ENCODE results near the gene COL17A1.

Gene COL17A1

GRCh38 chr10:104049504-104050250 is 36.0 kb downstream of the COL17A1 start:
- no peak for DNase-seq

GRCh38 chr10:104046651-104047050 is 39.0 kb downstream of the COL17A1 start:
- DNase-seq = no peak

- no peak for DNase-seq
Measured at GRCh38 chr10:104045151-104046089, 40.3 kb downstream of the COL17A1 start.

- DNase-seq = no peak
Measured at GRCh38 chr10:104043854-104044253, 41.8 kb downstream of the COL17A1 start.

- no peak for DNase-seq
Measured at GRCh38 chr10:104043185-104043830, 42.4 kb downstream of the COL17A1 start.

DNA sequence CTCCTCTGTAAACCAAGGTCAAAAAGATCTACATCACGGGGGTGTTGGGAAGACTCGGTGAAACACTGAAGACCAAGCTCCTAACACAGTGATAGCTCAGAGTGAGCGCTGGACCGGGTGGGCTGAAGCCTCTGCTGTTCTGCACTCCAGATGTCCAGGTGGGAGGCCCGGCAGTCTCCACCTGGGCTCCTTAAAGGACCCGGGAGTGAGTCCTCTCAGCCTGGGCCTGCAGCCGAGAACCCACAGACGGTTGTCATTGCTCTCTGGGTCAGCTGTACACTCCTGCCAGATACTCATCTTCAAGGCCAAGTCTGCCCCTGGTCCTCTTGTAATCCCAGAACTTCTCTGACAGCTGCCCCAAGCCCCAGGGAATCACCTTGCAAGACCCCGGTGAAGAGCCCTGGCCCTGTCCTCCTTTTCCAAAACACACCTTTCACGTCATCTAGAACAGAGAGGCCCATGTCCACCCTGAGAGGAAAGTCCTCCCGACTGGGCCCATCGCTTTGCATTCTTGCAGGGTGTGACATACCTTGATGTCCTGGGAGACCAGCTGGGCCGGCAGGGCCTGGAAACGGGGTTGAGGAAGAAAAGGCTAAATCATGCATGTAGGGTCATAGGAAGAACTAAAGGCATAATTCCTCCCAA is 43.7 kb downstream of the COL17A1 start:
- DNase-seq = no peak

- DNase-seq = no peak
Measured at GRCh38 chr10:104040862-104041789, 44.6 kb downstream of the COL17A1 start.

- DNase-seq = no peak
Measured at GRCh38 chr10:104040382-104040781, 45.3 kb downstream of the COL17A1 start.

DNA sequence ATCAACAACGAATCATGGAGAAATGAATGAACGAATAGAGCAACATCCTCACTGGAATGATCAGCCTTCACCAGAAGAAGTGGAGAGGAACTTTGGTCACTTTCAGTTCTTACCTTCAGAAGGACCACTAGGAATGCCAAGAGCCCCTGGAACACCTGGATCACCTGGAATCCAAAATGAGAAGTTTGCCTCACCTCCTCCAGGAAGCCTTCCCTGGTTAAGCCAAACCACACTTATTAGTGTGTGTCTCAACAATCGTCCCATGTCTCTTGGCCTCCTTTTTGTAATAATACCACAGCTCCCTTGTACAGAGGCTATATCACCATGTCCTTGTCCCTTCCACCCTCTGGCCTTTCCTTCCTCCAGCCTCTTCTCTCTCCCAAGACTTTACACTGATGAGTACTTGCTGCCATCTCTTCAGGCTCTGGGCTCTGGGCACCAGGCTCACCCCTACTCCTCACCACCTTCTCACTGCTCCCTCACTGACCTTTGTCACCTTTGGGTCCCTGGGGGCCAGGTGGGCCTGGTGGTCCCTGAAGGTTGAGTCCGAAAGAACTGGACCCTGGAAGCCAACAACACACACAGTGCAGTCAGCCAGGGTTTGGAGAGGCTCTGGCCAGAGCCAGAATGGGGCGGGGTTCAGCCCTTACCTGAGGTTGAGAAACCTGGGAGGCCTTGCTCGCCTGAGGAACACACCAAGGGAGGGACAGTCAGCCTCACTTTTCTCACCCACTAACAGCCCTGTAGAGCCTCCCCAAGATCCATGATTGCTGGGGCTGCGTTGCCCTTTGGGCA is 46.5 kb downstream of the COL17A1 start:
- DNase-seq = no peak

- no peak for DNase-seq
Measured at GRCh38 chr10:104038537-104038936, 47.1 kb downstream of the COL17A1 start.

GRCh38 chr10:104037261-104037951 is 48.3 kb downstream of the COL17A1 start:
- DNase-seq = no peak

DNA sequence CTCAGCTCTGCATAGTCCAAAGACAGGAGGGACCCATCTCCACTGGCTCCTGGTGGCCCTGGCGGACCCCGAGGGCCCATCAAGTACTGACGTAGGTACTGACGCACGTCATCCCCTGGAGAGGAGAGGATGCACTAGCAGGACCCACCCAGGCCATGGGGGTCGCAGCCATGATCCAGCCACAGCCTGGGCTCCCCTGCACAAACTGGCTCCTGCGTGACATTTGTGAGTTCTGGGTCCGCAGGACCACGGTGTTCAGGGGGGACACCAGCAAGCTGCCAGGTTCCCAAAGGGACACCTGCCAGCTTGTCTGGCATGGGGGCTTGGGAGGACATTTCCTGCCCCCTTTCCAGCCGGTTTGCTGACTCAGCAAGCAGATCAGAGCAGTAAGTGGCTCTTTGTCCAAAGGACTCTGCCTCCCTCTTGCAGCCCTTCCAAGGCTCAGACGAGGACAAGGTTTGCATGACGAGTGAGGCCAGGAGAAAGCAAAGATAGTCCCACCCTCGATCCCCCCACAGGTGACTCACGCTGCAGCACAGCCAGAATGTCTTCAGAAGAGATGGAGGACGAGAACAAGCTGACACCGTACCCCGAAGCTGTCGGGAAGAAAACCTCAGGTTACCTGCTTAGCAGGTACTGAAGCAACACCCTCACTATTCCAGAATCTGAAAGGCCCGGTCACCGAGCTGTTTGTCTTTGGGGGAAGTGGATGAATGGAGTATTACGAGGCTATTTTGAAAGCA is 49.0 kb downstream of the COL17A1 start:
- no peak for DNase-seq

GRCh38 chr10:104036069-104036384 is 49.7 kb downstream of the COL17A1 start:
- DNase-seq = no peak

GRCh38 chr10:104035194-104036068 is 50.2 kb downstream of the COL17A1 start:
- no peak for DNase-seq

- DNase-seq = no peak
Measured at GRCh38 chr10:104034401-104035193, 51.1 kb downstream of the COL17A1 start.

- DNase-seq = no peak
Measured at GRCh38 chr10:104033966-104034365, 51.7 kb downstream of the COL17A1 start.

- DNase-seq = no peak
Measured at GRCh38 chr10:104033401-104033930, 52.2 kb downstream of the COL17A1 start.

All from Kasumi-1 (cell line).